HG03439 (cell line): ENCODE measurements around the gene DEPP1.

Experiments used
- ATAC-seq: cut with Tn5 transposase; IDR thresholded peaks from one replicate; pipeline ENCODE4 v1.9.1; 2021; ENCODE audit warnings: mild to moderate bottlenecking, moderate library complexity; ENCODE audit not compliant: unreplicated experiment

DEPP1 gene

DNA sequence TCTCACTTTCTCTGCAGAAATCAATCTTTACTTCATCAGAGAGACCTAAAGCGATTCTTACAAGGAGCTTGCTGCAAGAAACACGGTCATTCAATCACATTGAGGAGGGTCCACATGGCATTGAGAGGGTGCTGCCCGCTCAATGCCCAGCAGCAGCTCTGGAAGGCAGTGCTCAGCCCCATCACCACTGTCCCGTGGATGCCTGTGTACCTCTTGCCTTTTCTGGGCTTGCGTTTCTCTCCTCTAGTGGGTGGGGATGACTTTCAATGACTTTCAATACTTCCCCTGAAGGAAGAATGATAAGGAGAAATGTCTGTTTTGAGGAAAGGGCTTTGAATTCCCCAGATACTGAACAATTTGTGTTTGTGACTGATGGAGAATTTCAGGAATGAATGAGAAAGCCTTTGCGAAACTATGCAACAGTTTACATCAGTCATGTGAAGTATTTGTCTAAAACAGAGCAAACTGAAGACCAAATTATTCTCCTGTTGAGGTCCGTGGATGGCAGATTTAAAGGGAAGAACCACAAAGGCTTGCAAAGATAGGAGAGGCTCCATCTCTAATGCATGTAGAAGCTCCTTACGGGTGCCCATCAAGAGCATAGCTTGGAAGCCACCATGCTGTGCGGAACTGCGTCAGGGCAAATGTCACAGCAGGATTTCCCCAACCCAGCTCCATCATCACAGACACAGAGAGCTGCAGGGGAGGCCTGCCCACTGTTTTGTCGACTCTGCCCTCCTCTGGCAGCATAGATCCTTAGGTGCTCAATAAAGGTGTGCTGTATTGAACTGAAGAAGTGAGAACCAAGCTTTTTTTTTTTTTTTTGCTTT is 15.5 kb upstream of the DEPP1 start:
- no peak for ATAC-seq

- no peak for ATAC-seq
These were observed 14.8 kb upstream of the DEPP1 start for GRCh38 chr10:44993226-44993921.

- no peak for ATAC-seq
These were observed 14.2 kb upstream of the DEPP1 start for GRCh38 chr10:44992732-44993225.

- no peak for ATAC-seq
These were observed 13.6 kb upstream of the DEPP1 start for GRCh38 chr10:44992070-44992731.

DNA sequence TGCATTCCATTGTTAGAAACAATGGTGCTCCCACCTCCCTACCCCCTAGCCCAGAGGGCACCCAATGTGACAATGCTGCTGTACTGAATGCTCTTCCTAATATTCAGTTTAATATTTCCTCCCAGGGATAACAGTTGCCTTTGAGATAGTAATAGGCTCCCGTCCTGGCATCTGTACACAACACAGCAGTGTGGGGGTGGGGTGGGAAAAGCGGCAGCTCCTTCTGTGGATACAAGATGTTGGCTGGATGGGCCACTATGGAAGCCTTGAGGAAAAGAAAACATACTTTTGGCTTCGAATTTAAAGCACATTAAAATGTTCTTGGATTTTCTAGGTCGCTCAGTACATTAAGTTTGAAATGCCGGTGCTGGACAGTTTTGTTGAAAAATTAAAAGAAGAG is 13.0 kb upstream of the DEPP1 start:
- no peak for ATAC-seq

DNA sequence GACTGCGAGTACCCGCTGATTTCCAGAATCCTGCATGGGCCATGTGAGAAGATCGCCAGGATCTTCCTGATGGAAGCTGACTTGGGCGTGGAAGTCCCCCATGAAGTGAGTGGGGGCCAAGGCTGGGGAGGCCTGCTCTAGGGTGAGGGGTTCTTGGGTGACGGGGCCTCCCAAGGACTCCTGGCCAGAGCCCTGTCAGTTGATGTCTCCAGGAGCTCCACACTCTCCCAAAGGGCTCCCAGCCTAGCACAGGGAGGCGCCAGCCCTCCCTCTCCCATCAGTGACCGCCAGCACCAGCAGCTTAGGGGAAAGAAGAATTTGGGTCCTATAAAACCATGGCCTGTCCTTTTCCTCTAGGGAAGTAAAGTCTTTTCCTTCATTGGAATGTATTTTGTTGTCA is 12.4 kb upstream of the DEPP1 start:
- ATAC-seq, result no peak

GRCh38 chr10:44990302-44990655 is 11.7 kb upstream of the DEPP1 start:
- no peak for ATAC-seq

GRCh38 chr10:44989597-44990301 is 11.1 kb upstream of the DEPP1 start:
- ATAC-seq, result no peak

- no peak for ATAC-seq
These were observed 10.5 kb upstream of the DEPP1 start for GRCh38 chr10:44988957-44989585.

DNA sequence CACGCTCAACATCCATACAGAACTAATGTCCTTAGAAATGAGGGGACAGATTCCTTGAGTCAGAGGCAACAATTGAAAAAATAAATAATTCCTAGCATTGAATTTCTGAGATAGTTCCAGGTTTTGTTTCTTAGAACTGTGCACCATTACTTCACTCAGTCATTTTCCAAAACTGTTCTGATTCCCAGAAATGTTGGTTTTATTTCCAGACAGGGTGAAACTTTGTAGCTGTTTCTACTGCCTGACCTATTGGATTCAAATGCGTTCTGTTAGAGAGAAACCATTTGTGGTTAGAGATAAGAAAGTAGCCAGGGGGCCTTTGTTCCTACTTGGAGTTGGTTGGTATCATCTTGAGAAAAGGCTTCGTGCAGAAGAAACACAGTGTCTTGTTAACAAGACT is 8.1 kb upstream of the DEPP1 start:
- ATAC-seq, result no peak

GRCh38 chr10:44986179-44986578 is 7.6 kb upstream of the DEPP1 start:
- ATAC-seq, result no peak

GRCh38 chr10:44985175-44985681 is 6.6 kb upstream of the DEPP1 start:
- ATAC-seq, result no peak

DNA sequence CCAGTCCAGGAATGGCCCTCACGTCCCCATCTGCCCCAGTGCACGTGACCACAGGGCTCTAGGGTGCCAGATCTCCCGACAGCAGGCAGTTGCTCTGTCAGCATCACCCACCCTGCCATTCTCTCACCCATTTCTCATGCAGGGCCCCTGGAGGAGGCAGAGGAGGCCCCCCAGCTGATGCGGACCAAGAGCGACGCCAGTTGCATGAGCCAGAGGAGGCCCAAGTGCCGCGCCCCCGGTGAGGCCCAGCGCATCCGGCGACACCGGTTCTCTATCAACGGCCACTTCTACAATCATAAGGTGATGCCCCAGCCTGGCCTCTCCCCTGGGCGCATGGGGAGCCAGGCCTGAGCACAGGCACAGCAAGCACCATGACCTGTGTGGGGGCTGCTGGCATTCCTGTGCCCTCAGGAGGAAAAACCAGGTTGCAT is 6.1 kb upstream of the DEPP1 start:
- no peak for ATAC-seq

GRCh38 chr10:44983895-44984278 is 5.3 kb upstream of the DEPP1 start:
- ATAC-seq, result no peak

DNA sequence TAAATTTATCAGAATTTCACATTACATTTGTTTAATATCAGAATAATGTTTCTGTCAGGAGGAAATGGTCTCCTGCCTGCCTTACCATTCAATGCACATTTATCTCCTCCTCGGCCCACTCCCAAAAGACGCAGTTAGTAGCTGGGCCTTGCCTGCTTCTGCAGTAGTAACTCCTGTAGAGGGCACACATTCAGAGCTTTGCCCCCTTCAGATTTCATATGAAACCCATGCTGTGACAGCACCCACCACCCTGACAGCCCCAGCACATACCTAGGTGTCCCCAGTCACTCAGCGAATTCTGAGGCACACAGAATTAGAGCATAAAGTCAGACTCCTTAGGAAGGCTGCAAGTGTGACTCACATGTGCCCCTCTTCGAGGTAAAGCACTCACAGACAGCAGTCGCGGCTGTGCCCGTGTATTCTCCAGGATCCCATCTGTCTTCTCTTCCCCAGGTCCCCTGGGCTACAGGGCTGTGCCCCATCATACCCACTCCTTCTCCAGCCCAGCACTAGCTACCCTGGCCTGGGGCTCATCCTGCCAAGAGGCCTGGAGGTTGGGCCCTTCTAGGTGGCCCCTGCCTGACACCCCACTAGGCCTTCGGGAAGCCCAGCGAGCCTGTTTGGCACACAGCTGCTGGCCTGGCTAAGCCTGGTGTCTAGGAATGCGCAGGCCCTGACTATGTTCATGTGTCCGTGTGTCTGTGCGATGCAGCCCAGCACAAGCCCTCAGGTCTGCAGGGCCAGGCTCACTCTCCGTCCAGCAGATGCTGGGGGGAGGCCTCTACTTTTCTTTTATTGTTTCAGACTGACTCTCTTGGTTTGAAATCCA is 4.7 kb upstream of the DEPP1 start:
- no peak for ATAC-seq

DNA sequence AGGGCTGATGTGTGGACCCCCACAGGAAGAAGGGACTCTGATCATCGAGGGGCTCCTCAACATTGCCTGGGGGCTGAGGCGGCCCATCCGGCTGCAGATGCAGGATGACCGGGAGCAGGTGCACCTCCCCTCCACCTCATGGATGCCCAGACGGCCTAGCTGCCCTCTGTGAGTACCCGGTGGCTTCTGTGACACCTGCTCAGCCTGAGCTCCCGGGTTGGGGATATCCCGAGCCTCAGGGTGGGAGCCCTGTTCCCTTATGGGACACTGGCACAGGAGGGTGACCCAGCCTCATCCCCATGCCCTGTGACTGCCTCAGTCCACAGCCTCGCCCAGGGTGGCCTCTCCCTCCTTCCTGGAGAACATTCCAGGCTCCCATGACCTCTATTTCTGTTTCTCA is 3.9 kb upstream of the DEPP1 start:
- no peak for ATAC-seq

DNA sequence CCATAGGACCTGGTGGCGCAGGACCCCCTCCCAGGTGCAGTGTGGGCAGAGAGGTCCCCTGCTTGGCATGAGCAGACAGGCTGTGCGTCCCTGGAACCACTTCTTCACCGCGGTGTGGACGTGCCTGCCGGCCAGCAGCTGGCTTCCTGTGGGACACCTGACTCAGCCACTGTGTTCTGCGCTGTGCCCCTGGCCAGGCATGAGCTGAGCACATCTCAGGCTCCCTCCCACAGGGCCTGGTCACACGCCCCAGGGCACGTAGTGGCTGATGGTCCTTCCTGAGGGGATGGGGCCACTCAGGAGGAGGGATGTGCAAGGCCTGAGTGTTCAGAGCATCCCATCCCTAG is 3.5 kb upstream of the DEPP1 start:
- no peak for ATAC-seq

GRCh38 chr10:44981172-44982113 is 2.8 kb upstream of the DEPP1 start:
- ATAC-seq, result peak; percentile 43
